Left ventricle myocardium superior (tissue), 1 donor: Measurements from ENCODE around the gene TBC1D28. TPM values are rescaled to one million over a fixed set of nuclear protein-coding genes. Genes with fewer than 3 reads are reported as not detected.
"Not testable (repeated sequence)": the region's sequence is repeated elsewhere in the genome, so short reads cannot be mapped to it uniquely, and the experiment has no call there.

Source experiments
- ATAC-seq: fragments of 200-7000 bp; cut with Tn5 transposase; one replicate; pipeline ENCODE4 v1.9.1; 2020; ENCODE audit warnings: mild to moderate bottlenecking, moderate library complexity
- DNase-seq: peaks from one replicate; pipeline ENCODE4 v3.0.0-alpha.2; 2020
- intact Hi-C: fragments of 100-400 bp; cut with micrococcal nuclease; formaldehyde crosslinking; loops from one replicate; pipeline ENCODE4 v1.11.0; 2022
- long read RNA-seq: library from polyadenylated mRNA; unstranded; transcript quantifications from one replicate; pipeline ENCODE4 v2.0.0, GENCODE V29; 2021
- total RNA-seq: library from RNA; stranded (reverse); fragmentation: NEBNext Ultra II Directional; extraction: Animal tissue kit (Norgen Biotek cat#: 25700); gene quantifications from one replicate; pipeline ENCODE4 v1.2.1, GENCODE V29; 2021
- donor health status: DM: no; HTN: yes; CAD: no; lungs with severe emphysema.

The TBC1D28 gene
- not detected for total RNA-seq
- long read RNA-seq = 0 reads

DNA sequence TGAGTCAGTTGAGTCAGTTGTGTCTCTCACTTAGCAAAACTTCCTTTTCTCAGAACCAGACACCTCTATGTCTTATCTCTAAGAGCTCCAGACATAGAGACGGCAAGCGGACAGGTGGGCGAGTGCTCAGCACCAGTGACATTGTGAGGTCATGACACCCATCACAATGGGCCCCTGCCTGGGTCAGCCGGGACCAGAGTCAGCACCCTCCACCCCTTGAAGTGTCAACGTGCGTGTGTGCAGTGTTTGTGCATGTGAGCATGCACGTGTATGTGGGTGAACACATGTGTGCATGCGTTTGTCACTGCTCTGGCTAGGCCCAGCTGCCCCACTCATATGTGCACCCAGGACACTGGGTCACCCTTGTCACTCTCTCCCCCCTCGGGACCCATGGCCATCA is at the start of gene TBC1D28:
TBC1D28 (minus strand) TSS at position 101 of the 400 bp plus-strand sequence. CDS start 3,039 bp downstream, outside the sequence.
- intact Hi-C loops, DNase-seq, ATAC-seq: not testable (repeated sequence)

DNA sequence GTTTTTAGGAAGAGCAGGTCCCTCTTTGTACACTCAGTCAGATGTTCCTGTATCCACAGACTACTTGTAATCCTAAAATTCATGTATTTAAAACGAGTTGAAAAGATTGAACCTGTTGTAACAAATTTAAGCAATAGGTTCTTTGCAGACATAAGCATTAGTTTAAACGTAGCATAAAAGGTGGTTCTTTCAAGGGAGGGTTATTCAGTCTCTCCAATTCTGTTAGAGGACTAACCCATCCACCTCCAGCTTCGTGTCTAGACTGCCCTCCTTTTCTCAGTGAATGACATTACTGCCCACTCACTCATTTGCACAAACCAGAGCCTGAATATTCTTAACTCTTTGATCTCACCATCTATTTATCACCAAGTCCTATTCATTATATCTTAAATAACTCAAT is 38.5 kb upstream of the TBC1D28 start:
- ATAC-seq, intact Hi-C loops, DNase-seq: not testable (repeated sequence)

DNA sequence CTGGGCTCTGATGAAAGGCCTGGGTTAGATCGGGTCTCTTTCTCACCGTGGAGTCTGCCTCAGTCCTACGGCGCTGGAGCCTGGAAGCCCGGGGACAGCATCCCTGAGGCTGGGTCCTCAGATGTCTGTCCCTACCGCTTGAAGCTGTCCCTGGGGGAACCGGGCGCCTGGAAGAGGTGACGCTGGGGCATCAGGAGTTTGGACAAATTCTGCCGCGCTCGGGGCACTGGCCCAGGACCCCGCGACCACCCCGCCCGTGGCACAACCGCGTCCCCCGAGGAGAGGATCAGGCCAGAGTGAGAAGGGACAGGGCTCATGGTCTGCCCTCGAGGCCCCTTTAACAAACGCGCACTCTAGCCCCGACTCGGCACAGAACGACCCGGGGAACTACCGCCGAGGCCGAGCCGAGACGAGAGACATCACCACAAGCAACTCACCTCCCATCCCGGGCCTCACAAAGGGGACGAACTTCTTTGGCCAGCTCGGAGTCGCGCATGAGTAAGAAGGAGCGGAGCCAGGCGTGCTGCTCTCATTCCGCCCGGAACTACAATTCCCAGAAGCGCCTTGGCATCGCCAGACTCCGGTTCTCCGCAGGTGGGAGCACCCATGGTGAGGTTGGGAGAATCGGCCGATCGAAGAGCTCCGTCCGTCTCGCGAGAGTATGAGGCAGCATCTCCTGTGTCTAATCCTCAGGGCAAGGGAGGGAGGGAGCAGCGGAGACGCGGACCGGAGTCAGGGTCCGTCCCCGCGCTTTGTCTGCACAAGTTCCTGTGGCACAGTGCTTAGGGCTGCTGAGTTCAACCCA is 37.8 kb upstream of the TBC1D28 start, which contains the start of gene FOXO3B:
FOXO3B (minus strand) TSS at position 548 of the 805 bp plus-strand sequence. CDS start 663 bp downstream, outside the sequence.
- ATAC-seq = peak; percentile 94
- DNase-seq = peak; percentile 75
- intact Hi-C loops = not testable (repeated sequence)

DNA sequence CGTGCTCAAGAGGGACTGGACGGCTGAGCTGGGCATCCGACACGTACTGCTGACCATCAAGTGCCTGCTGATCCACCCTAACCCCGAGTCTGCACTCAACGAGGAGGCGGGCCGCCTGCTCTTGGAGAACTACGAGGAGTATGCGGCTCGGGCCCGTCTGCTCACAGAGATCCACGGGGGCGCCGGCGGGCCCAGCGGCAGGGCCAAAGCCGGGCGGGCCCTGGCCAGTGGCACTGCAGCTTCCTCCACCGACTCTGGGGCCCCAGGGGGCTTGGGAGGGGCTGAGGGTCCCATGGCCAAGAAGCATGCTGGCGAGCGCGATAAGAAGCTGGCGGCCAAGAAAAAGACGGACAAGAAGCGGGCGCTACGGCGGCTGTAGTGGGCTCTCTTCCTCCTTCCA is 33.2 kb upstream of the TBC1D28 start:
- intact Hi-C loops, DNase-seq, ATAC-seq: not testable (repeated sequence)

DNA sequence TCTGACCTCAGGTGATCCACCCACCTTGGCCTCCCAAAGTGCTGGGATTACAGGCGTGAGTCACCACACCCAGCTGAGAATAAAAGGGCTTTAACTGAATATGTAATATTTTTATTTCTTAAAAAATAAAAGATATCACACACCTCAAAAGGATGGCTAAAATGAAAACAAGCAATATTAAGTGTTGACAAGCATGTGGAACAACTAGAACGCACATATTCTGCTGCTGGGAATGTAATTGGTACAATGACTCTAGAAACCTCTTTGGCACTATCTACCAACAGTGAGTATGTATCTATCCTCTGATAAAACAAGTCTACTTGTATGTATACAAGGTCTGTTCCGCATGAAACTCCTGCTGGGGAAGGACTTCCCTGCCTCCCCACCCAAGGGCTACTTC is 32.7 kb upstream of the TBC1D28 start:
- ATAC-seq, DNase-seq, intact Hi-C loops: not testable (repeated sequence)

DNA sequence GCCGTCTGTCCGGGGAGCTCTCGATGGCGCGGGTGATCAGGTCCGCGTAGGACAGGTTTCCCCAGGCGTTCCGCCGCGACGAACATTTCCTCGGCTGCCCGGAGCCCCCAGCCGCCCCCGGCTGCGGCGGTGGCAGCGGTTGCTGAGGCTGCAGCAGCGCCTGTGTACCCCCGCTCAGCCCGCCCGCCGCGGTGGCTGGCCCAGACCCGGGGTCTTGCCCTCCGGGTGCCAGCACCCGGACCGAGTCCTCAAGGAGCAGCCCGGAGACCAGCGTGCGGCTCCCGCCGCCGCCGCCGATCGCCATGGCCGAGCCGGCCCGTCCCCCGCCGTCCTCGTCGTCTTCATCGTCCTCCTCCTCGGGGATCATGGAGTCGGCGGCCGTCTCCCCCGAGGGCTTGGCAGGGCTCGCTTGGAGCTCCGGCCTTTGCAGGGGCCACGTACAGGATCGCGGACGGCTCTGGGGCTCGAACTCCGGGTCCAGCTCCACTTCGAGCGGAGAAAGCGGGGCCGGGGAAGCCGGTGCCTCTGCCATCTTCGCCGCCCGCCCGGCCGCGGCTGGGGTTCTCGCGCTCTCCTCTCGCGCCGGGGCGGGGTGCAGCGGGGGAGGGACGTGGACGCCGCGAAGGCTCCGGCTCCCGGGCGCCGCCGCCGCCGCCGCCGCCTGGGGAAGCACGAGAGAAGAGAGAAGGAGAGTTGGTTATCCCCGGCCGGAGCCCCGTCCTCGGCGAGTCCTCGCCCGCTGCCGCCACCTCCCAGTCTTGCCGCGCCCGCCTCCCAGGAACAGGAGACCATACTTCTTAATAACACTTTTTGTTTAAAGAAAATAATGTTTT is 28.4 kb upstream of the TBC1D28 start:
- not testable (repeated sequence) for DNase-seq
- ATAC-seq = peak; percentile 14

DNA sequence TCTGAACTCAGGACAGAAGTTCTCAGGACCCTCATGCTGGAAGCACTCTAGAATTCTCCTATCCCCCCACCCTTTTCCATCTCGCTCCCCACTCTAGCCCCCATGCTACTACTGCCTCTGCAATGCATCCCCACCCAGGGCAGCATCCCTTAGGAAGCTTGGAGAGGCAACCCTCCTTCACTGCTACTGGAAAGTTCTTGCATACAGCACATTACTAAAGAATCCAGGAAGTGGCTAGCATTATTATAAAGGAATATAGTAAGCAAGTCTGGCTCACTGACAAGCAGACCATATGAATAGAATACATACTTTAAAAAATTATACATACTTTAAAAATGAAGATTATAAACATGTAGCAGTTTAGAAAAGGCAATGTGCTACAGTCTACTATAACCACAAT is 24.4 kb upstream of the TBC1D28 start:
- intact Hi-C loops, ATAC-seq, DNase-seq: not testable (repeated sequence)

More for the DNA sequence above, 28.4 kb upstream of the TBC1D28 start:
- intact Hi-C loops = not testable (repeated sequence)

DNA sequence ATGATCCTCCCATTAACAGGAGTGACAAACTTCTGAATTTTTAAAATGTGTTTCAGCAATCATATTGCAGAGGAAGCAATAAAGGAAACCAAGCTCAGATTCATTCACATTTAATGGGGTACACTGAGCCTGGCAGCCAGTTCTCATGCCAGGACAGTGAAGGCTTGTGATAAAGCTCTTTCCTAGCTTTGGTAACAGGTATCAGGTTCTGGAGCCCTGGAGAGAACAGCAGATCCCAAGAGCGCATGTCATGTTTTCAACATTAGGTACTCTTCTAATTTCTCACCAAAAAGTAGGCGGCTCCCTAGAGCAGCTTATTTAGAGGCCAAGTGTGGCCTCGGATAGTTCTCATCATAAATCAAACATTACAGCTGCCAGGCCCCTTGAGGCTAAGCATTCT is 23.3 kb upstream of the TBC1D28 start:
- DNase-seq, intact Hi-C loops, ATAC-seq: not testable (repeated sequence)

DNA sequence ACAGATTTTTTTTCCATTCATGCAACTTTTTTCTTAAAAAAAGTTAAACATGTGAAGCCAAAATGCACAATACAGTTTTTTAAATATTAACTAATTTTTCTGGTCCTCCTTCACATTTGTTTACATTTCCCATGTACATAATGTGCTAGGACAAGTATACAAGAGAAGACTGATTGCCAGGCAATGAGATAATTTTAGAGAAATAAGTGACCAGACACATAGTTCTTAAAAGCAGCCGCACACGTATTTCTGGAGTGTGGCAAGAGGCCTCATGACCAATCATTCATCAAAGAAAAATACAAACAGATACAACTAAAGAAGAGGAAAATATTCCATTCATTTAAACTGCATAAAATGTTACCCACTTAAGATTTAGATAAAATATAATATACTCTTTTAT is 22.1 kb upstream of the TBC1D28 start:
- intact Hi-C loops = not testable (repeated sequence)

DNA sequence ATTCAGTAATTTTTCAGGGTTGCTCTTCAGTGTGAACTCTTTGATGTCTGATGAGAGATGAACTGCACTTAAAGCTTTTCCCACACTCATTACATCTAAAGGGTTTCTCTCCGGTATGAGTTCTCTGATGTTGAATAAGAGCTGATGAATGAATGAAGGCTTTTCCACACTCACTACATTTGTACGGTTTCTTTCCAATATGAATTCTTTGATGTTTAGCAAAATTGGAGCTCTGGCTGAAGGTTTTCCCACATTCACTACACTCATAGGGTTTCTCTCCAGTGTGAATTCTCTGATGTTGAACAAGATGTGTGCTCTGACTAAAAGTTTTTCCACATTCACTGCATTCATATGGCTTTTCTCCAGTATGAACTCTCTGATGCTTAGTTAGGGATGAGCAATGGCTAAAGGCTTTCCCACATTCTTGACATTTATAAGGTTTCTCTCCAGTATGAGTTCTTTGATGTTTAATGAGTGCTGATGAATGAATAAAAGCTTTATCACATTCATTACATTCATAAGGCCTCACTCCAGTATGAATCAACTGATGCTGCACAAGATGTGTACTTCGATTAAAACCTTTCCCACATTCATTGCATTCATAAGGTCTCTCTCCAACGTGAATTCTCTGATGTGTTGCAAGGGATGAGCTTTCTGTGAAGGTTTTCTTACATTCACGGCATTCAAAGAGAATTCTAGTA is 17.9 kb upstream of the TBC1D28 start:
- ATAC-seq, DNase-seq, intact Hi-C loops: not testable (repeated sequence)

More for the DNA sequence above, 22.1 kb upstream of the TBC1D28 start:
- not testable (repeated sequence) for ATAC-seq, DNase-seq

DNA sequence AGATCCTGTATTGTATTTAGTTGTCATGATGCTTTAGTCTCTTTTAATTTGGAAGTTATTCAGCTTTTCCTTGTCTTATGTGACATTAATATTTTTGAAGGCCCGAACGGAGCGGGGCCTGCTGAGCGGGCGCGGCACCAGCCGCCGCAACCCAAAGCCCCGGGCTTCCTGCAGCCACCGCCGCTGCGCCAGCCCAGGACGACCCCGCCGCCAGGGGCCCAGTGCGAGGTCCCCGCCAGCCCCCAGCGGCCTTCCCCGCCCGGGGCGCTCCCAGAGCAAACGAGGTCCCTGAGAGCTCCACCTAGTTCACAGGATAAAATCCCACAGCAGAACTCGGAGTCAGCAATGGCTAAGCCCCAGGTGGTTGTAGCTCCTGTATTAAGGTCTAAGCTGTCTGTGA is 5.9 kb upstream of the TBC1D28 start:
- intact Hi-C loops, ATAC-seq, DNase-seq: not testable (repeated sequence)

DNA sequence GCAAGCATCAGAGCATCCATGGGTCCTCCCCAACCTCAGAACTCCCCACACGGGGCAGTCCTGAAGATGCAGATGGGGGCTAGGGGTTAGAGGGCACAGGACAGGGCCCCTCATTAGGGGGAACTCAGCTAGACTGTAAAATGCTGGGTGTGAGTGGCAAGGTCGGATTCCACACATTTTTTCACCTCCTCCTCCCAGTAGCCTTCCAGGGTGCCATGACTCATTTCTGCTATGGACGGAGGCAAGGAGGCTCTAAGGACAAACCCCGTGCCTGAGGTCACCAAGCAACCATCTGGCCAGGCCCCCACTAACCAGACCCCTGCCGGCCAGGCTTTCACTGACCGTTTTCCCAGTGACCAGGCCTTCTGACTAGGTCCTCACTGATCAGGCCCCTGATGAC is 1.1 kb downstream of the TBC1D28 start:
- DNase-seq, intact Hi-C loops, ATAC-seq: not testable (repeated sequence)

DNA sequence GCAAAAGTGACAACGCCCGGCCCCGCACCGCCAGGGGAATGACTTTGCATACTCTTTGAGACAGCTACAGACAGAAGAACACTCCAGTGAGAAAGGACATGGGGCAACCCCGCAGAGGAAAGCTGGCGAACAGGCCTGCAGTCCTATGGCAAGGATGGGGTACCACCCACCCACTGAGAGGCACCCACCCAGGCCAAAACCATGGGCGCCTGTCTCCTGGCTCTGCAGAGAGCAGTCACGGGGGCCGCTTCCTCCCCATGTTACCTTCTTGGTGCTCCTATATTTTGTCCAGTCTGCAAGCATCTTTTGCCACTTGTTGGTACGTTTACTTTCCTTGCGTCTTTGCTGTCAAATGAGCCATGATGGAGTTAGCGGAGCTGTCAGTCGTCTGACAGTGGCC is 5.8 kb downstream of the TBC1D28 start:
- intact Hi-C loops, DNase-seq, ATAC-seq: not testable (repeated sequence)

DNA sequence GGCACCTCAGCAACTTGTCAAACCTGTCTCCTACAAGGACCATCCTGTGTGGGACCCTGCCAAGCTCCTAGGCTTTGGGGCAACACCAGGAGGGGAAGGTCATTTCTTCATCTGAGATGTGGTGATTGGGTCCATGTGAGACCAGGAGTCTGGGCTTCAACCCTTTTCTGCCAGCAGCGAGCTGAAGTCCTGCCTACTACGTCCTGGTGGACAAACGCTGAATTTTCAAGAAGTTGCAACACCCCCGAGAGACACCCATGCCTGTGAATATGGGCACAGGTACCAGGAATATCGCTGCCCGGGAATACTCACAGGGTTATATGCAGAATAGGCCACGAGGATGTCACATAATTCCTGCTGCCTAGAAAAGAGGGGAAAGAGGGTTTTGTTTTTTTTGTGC is 8.0 kb downstream of the TBC1D28 start:
- intact Hi-C loops, DNase-seq, ATAC-seq: not testable (repeated sequence)

DNA sequence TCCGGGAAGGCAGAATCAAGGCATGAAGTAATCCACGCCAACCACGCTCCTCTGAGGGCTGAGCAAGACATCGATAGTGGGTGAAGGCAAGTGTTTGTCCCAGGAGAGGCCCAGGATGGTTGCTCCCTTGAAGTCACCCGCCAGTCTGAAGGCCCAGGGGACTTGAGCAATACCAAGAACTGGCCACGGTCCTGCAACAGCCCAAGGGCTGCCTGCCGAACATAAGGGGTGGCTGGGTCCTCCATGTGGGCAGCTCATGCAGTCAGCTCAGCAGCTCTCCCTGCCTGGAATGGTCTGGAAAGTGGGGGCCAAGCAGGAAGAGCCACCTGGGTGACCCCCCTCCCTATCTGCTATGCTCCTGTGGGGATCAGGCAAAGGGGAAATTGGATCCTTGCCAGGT is 8.4 kb downstream of the TBC1D28 start:
- ATAC-seq, DNase-seq, intact Hi-C loops: not testable (repeated sequence)

DNA sequence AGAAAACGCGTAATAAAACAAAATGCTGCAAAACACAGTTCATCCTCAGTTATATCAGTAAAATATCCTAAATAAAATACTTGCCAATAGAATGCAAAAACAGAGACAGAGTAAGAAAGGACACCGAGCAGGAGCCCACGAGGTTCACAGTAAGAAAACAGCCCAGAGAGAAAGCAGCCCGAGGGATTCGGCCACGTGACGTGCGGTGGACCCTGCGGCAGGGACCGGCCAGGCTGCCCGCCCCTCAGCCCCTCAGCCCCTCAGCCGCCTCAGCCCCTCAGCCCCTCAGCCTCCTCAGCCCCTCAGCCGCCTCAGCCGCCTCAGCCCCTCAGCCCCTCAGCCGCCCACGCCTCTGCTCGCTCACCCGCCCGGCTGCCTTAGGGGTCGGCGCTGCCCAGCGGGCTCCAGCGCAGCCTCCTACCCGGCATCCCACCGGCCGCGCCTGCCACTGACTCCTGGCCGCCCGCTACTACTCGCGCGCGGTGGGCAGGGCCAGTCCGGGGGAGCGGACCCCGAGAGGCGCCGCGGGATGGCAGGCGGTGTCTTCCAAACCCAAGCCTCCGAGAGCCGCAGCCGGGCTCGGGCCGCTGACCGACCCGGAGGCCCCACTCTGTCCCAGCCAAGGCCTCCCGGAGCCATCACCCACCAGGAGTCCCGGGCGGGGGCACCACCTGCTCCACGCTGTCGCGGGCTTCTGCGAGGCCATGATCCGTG is 9.5 kb downstream of the TBC1D28 start:
- intact Hi-C loops, DNase-seq: not testable (repeated sequence)
- peak; percentile 29 for ATAC-seq

DNA sequence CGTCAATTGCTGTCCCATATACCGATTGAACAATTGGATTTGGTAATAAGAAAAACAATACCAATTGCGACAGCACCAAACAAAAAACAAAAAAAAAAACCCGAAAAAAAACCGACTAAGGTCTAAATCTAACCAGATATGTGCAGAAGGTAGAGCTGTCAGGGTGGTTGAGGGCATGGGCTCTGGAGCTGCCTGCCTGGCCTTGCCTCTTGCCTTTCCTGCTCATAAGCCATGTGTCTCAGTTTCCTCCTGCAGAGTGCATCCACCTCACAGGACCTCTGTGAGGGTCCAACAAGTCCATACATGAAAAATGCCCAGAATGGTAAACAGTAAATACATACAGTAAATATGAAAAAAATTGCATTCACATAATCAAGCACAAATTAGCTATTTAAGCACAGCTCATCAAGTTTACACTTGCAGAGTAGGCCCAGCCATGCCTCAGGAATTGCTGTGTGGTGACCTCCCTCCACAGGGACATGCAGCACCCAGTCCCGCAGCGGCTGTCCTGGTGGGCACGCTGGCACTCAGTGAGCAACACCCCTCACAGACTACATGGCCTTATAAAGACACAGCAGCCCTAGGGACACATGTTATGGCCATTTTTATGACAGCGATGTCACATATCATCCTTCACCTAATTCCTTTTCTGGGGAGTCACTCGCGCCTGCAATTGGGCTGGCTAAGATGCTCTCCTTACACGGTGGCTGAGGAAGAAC is 17.9 kb downstream of the TBC1D28 start:
- DNase-seq (no peak), ATAC-seq (no peak)
- intact Hi-C loops = no loop called here
